Measurements from ENCODE around the gene CTXND2. TPM values are rescaled to one million over a fixed set of nuclear protein-coding genes. Genes with fewer than 3 reads are reported as not detected.

The CTXND2 gene
- total and polyA plus RNA-seq, 2 of the 8 experiments (the other 6 are each of a cell fraction or from before 2014, with no cell fraction given) = not detected

DNA sequence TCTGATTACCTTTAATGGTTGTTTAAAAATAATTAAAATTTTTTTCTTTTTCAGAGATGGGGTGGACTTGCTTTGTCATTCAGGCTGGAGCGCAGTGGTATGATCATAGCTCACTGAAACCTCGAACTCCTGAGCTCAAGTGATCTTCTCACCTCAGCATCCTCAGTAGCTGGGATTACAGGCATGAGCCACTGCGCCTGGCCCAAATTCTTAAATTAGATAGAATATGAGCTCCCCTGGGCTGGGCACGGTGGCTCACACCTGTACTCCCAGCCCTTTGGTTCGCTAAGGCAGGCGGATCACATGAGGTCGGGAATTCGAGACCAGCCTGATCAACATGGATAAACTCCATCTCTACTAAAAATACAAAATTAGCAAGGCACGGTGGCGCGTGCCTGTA, 70.7 kb downstream of the CTXND2 start:
- peaks cover 12 to 68% (median 45%) of the 10 kb centered on the region in 4 experiments for H3K36me3 ChIP-seq (ENCODE audit: control insufficient read depth in 2 of 4, insufficient read depth in 4 of 4, low read length in 3 of 4)
- no peak overlapping the region for H3K23ac ChIP-seq (ENCODE audit: insufficient read length)
- no peak overlapping the region for H2BK15ac ChIP-seq (ENCODE audit: low read length)

More for the DNA sequence above, 70.7 kb downstream of the CTXND2 start:
- no peak overlapping the region for H3K56ac ChIP-seq (replicated peaks; ENCODE audit: insufficient read length, low read depth, low read length)
- no peaks in the 10 kb centered on the region for H3K4me1 ChIP-seq (replicated peaks in 1 of 4; ENCODE audit: control insufficient read depth in 3 of 4, insufficient read depth in 4 of 4, low read length in 3 of 4)
- H3K27me3 ChIP-seq (replicated peaks in 1 of 4; ENCODE audit: control insufficient read depth in 3 of 4, extremely low read depth in 1 of 4, insufficient read depth in 3 of 4, low read length in 3 of 4) = no peaks in the 10 kb centered on the region
- no peak overlapping the region for H2AFZ ChIP-seq (ENCODE audit: low read length)
- no peak overlapping the region for H2AK5ac ChIP-seq (ENCODE audit: low read depth, low read length)
- ChIA-PET CTCF (ENCODE audit: partially characterized antibody) (interaction anchor here (0.6 to 3.7 kb wide), 12 partner anchors 8 to 221 kb away, joined by 3 to 25 read pairs (median 3); partner anchors contain the start of gene MINDY1), POLR2A (ENCODE audit: partially characterized antibody) (interaction anchor here (0.6 to 14.5 kb wide), 9 partner anchors 9 to 63 kb away, joined by 3 to 126 read pairs (median 3); partner anchors contain the start of gene CERS2)
- no peak overlapping the region for H3K4me3 ChIP-seq (ENCODE audit: extremely low read depth in 1 of 4, insufficient read depth in 2 of 4, low read depth in 3 of 4, low read length in 4 of 4)
- H3K79me2 ChIP-seq (ENCODE audit: control insufficient read depth in 1 of 2, insufficient read depth in 2 of 2, low read length in 2 of 2) = no peaks in the 10 kb centered on the region
- FAIRE-seq = no peak
- H3K14ac ChIP-seq (ENCODE audit: insufficient read length) = no peak overlapping the region
- H3K79me1 ChIP-seq (ENCODE audit: low read depth, low read length) = no peaks in the 10 kb centered on the region
- H2BK12ac ChIP-seq (ENCODE audit: low read depth, low read length) = no peak overlapping the region
- no peaks in the 10 kb centered on the region for H3K23me2 ChIP-seq (ENCODE audit: low read depth, low read length)
- no peak overlapping the region for H4K8ac ChIP-seq (ENCODE audit: extremely low read depth, insufficient read depth, low read length)
- no peak overlapping the region for H3K9ac ChIP-seq (replicated peaks in 1 of 4; ENCODE audit: extremely low read depth in 1 of 4, low read depth in 3 of 4, low read length in 3 of 4)
- H2BK120ac ChIP-seq (replicated peaks; ENCODE audit: low read depth, low read length) = no peak overlapping the region
- no peak overlapping the region for H3K27ac ChIP-seq (ENCODE audit: low read depth, low read length)
- no peak overlapping the region for H4K5ac ChIP-seq (ENCODE audit: insufficient read length, low read depth, low read length)
- no peak overlapping the region for H2BK5ac ChIP-seq (ENCODE audit: low read depth, low read length)
- H4K91ac ChIP-seq (replicated peaks; ENCODE audit: insufficient read length, low read length) = no peak overlapping the region
- no peak for DNase-seq (ENCODE audit: low read depth in 1 of 2, low spot score in 2 of 2)
- no peaks in the 10 kb centered on the region for H3K9me3 ChIP-seq (ENCODE audit: insufficient read depth in 2 of 2, low read depth in 1 of 2, low read length in 1 of 2)
- WGBS, 2 experiments (ENCODE audit: extremely low coverage in 1 of 2, insufficient coverage in 1 of 2, insufficient read length in 1 of 2, insufficient replicate concordance in 2 of 2, low coverage in 1 of 2, low lambda C conversion rate in 2 of 2, missing lambda C conversion rate in 1 of 2) = 96% methylated on average over 11 of the region's 11 CpGs; no CpG with 5 or more reads in 1 of the 2 experiments
- H3K4ac ChIP-seq (replicated peaks; ENCODE audit: insufficient read length, low read depth, low read length) = no peak overlapping the region
- H2BK20ac ChIP-seq (ENCODE audit: low read length) = no peak overlapping the region
- H3K18ac ChIP-seq (ENCODE audit: extremely low read depth, low read length) = no peak overlapping the region
- TF ChIP-seq MAFK (IDR thresholded peaks at IDR 0.05; ENCODE audit: low read depth, low read length) = no peak
- no peak for TF ChIP-seq POLR2A (IDR thresholded peaks at IDR 0.05; ENCODE audit: control extremely low read depth in 1 of 2, low read depth in 2 of 2, low read length in 2 of 2)
- no peak for TF ChIP-seq FOSL1 (IDR thresholded peaks at IDR 0.05; ENCODE audit: insufficient read depth, low read depth, low read length)
- H3K4me2 ChIP-seq (ENCODE audit: insufficient read depth in 1 of 2, low read depth in 2 of 2, low read length in 2 of 2) = no peak overlapping the region
- H4K20me1 ChIP-seq (replicated peaks in 1 of 2; ENCODE audit: control insufficient read depth in 1 of 2, insufficient read depth in 2 of 2, low read length in 2 of 2) = peaks cover 0 to 2% of the 10 kb centered on the region in 2 experiments

Measured in H1 (cell line).